Measurements from ENCODE around the gene ZDHHC7.

GRCh38 chr16:84964386-84965128 is 46.8 kb downstream of the ZDHHC7 start:
- TF ChIP-seq SUZ12 (IDR thresholded peaks at IDR 0.05; ENCODE audit: low read length) (no peak), CTCF (IDR thresholded peaks at IDR 0.05; ENCODE audit: control extremely low read depth in 1 of 3, insufficient read depth in 1 of 3, low read depth in 1 of 3, low read length in 3 of 3) (no peak), RXRA (IDR thresholded peaks at IDR 0.05; ENCODE audit: insufficient read depth, low read depth, low read length) (no peak), POU5F1 (IDR thresholded peaks at IDR 0.05; ENCODE audit: low read depth, low read length) (no peak), POLR2A (IDR thresholded peaks at IDR 0.05; ENCODE audit: control extremely low read depth in 1 of 2, low read depth in 2 of 2, low read length in 2 of 2) (no peak), POLR2AphosphoS5 (IDR thresholded peaks at IDR 0.05; ENCODE audit: low read depth, low read length) (no peak), CBX5 (IDR thresholded peaks at IDR 0.05; ENCODE audit: low read depth, low read length) (no peak), BCL11A (IDR thresholded peaks at IDR 0.05; ENCODE audit: low read depth in 2 of 2, low read length in 2 of 2) (no peak), SIX5 (IDR thresholded peaks at IDR 0.05; ENCODE audit: low read depth, low read length) (no peak), USF2 (IDR thresholded peaks at IDR 0.05; ENCODE audit: low read length) (no peak), EP300 (IDR thresholded peaks at IDR 0.05; ENCODE audit: borderline replicate concordance in 1 of 2, low read depth in 2 of 2, low read length in 2 of 2) (no peak), FOSL1 (IDR thresholded peaks at IDR 0.05; ENCODE audit: insufficient read depth, low read depth, low read length) (no peak), GTF2F1 (IDR thresholded peaks at IDR 0.05; ENCODE audit: borderline replicate concordance, low read depth, low read length) (no peak), ATF3 (IDR thresholded peaks at IDR 0.05; ENCODE audit: insufficient read depth, low read depth, low read length) (no peak)

Data from H1 (cell line).